Glutamatergic neuron (in vitro differentiated cells): ENCODE data around the gene P2RY8. TPM values are rescaled to one million over a fixed set of nuclear protein-coding genes. Genes with fewer than 3 reads are reported as not detected.
"Not testable (repeated sequence)": the region's sequence is repeated elsewhere in the genome, so short reads cannot be mapped to it uniquely, and the experiment has no call there.

Source experiments
- DNase-seq: peaks from one replicate; pipeline ENCODE4 v3.0.0; 2022
- H3K27ac Mint-ChIP-seq: one replicate; pipeline ENCODE4 v1.8.0; 2020; ENCODE audit warnings: mild to moderate bottlenecking, mixed read lengths, inconsistent platforms; ENCODE audit not compliant: unreplicated experiment
- H3K27me3 Mint-ChIP-seq: one replicate; pipeline ENCODE4 v1.8.0; 2020; ENCODE audit warnings: mild to moderate bottlenecking, moderate library complexity, mixed read lengths, inconsistent platforms; ENCODE audit not compliant: unreplicated experiment
- H3K36me3 Mint-ChIP-seq: one replicate; pipeline ENCODE4 v1.8.0; 2020; ENCODE audit warnings: mild to moderate bottlenecking, mixed read lengths, inconsistent platforms; ENCODE audit not compliant: unreplicated experiment
- H3K4me1 Mint-ChIP-seq: one replicate; pipeline ENCODE4 v1.8.0; 2020; ENCODE audit warnings: mild to moderate bottlenecking, low read depth, mixed read lengths, inconsistent platforms; ENCODE audit not compliant: unreplicated experiment
- H3K4me3 Mint-ChIP-seq: one replicate; pipeline ENCODE4 v1.8.0; 2020; ENCODE audit warnings: mild to moderate bottlenecking, mixed read lengths, inconsistent platforms; ENCODE audit not compliant: unreplicated experiment
- H3K9me3 Mint-ChIP-seq: one replicate; pipeline ENCODE4 v1.8.0; 2020; ENCODE audit warnings: mild to moderate bottlenecking, moderate library complexity, mixed read lengths, inconsistent platforms; ENCODE audit not compliant: unreplicated experiment
- CTCF ChIP-seq: fragments of 200-600 bp; sonication (generic); IDR thresholded peaks from one replicate; pipeline ENCODE4 v1.5.0; 2021; ENCODE audit not compliant: partially characterized antibody, unreplicated experiment
- total RNA-seq: library from RNA; stranded (reverse); fragmentation: NEBNext Ultra II Directional; extraction: Animal tissue kit (Norgen Biotek cat#: 25700); gene quantifications from one replicate; pipeline ENCODE4 v1.2.1, GENCODE V29; 2021; ENCODE audit not compliant: unreplicated experiment

Gene P2RY8
- total RNA-seq, 1 donor from 2014 or later = 2.3 TPM

GRCh38 chrX:1527457-1527856, 9.5 kb downstream of the P2RY8 start:
- H3K4me3 Mint-ChIP-seq = no peak overlapping the region
- TF ChIP-seq CTCF = no peak
- H3K27ac Mint-ChIP-seq = no peak overlapping the region
- H3K36me3 Mint-ChIP-seq = no peaks in the 10 kb centered on the region
- no peak for DNase-seq
- H3K27me3 Mint-ChIP-seq = peaks cover 2% of the 10 kb centered on the region
- no peaks in the 10 kb centered on the region for H3K4me1 Mint-ChIP-seq
- H3K9me3 Mint-ChIP-seq = peaks cover 2% of the 10 kb centered on the region

- H3K27ac Mint-ChIP-seq = no peak overlapping the region
- DNase-seq = no peak
- TF ChIP-seq CTCF = no peak
- H3K36me3 Mint-ChIP-seq = no peaks in the 10 kb centered on the region
- H3K4me1 Mint-ChIP-seq = no peaks in the 10 kb centered on the region
- peaks cover 3% of the 10 kb centered on the region for H3K27me3 Mint-ChIP-seq
- H3K4me3 Mint-ChIP-seq = no peak overlapping the region
- H3K9me3 Mint-ChIP-seq = peaks cover 2% of the 10 kb centered on the region
Measured at GRCh38 chrX:1526565-1526964, 10.4 kb downstream of the P2RY8 start.

- H3K27me3 Mint-ChIP-seq = peaks cover 7% of the 10 kb centered on the region
Measured at GRCh38 chrX:1525583-1526355, 11.2 kb downstream of the P2RY8 start.

GRCh38 chrX:1524874-1525582, 12.0 kb downstream of the P2RY8 start:
- Mint-ChIP-seq H3K4me3 (no peak overlapping the region), H3K4me1 (no peaks in the 10 kb centered on the region), H3K27me3 (peaks cover 7% of the 10 kb centered on the region), H3K9me3 (peaks cover 7% of the 10 kb centered on the region), H3K27ac (no peak overlapping the region), H3K36me3 (no peaks in the 10 kb centered on the region)
- no peak for TF ChIP-seq CTCF
- no peak for DNase-seq

More at GRCh38 chrX:1525583-1526355, 11.2 kb downstream of the P2RY8 start:
- no peak overlapping the region for H3K4me3 Mint-ChIP-seq
- no peak for TF ChIP-seq CTCF
- H3K4me1 Mint-ChIP-seq = no peaks in the 10 kb centered on the region
- H3K27ac Mint-ChIP-seq = no peak overlapping the region
- H3K9me3 Mint-ChIP-seq = peaks cover 4% of the 10 kb centered on the region
- H3K36me3 Mint-ChIP-seq = no peaks in the 10 kb centered on the region
- no peak for DNase-seq

- not testable (repeated sequence) for DNase-seq, H3K27ac Mint-ChIP-seq, H3K27me3 Mint-ChIP-seq, H3K36me3 Mint-ChIP-seq, H3K4me3 Mint-ChIP-seq, H3K4me1 Mint-ChIP-seq
- H3K9me3 Mint-ChIP-seq = peaks cover 18% of the 10 kb centered on the region
Measured at GRCh38 chrX:1522905-1523304, 14.1 kb downstream of the P2RY8 start.
